HepG2 (cell line): ENCODE data around the gene ERCC6. TPM values are rescaled to one million over a fixed set of nuclear protein-coding genes. Genes with fewer than 3 reads are reported as not detected.

Experiments
- ATAC-seq: fragments of 200-7000 bp; cut with Tn5 transposase; 3 replicates; pipeline ENCODE4 v1.9.1; 2020; ENCODE audit warnings: mild to moderate bottlenecking, moderate library complexity
- BruUV-seq: library from RNA; stranded (reverse); fragments of 400-500 nt; replicated peaks from 2 replicates; lab custom pipeline; 2021; lab: Mats Ljungman, UMichigan
- CTCF ChIA-PET: fragments of 300-600 bp; formaldehyde crosslinking; extraction: SDS; loops from one replicate; lab custom pipeline; 2021; ENCODE audit warnings: low total read pairs, inconsistent platforms, low intra/inter-chr PET ratio; lab: Yijun Ruan, JAX
- POLR2A ChIA-PET: fragments of 350-600 bp; sonication (Branson Sonifier 250); formaldehyde crosslinking; loops from one replicate; lab custom pipeline; 2020; ENCODE audit warnings: antibody characterized with exemption, inconsistent platforms; lab: Yijun Ruan, JAX
- DNase-seq: peaks from one replicate; pipeline ENCODE4 v3.0.0-alpha.2; 2015; ENCODE audit warnings: low spot score
- FAIRE-seq: peaks from 3 replicates; lab custom pipeline; 2011; peaks lifted over from hg19 to GRCh38; lab: Jason Lieb, UNC
- H2AFZ ChIP-seq: one replicate; pipeline ENCODE4 v1.6.1; 2011; ENCODE audit warnings: low read length, inconsistent platforms
- H3K27ac ChIP-seq: fragments of 300-600 bp; 3 replicates; pipeline ENCODE4 v1.8.0; 2011; ENCODE audit warnings: mixed run types, mild to moderate bottlenecking, mixed read lengths, low read length, inconsistent platforms; ENCODE audit not compliant: insufficient read depth; ENCODE audit errors: extremely low read length
- H3K27me3 ChIP-seq, 2 experiments: fragments of 200-600 bp in 1 of 2; 2 replicates in 1 of 2; 3 replicates in 1 of 2; pipeline versions ENCODE4 v1.6.0 to v1.8.0; 2011; ENCODE audit warnings: low read length in 2 of 2, mild to moderate bottlenecking in 2 of 2, moderate library complexity in 2 of 2, inconsistent platforms in 1 of 2; ENCODE audit not compliant: insufficient read depth in 2 of 2, control insufficient read depth in 1 of 2
- H3K36me3 ChIP-seq, 2 experiments: fragments of 200-600 bp in 1 of 2; replicated peaks in 1 of 2; 2 replicates in 1 of 2; 3 replicates in 1 of 2; pipeline versions ENCODE4 v1.5.1 to v1.8.0; 2011; ENCODE audit warnings: low read length in 2 of 2, inconsistent platforms in 1 of 2; ENCODE audit not compliant: insufficient read depth in 2 of 2, control insufficient read depth in 1 of 2
- H3K4me1 ChIP-seq: 2 replicates; pipeline ENCODE4 v1.5.1; 2012; ENCODE audit warnings: low read length, inconsistent platforms; ENCODE audit not compliant: insufficient read depth
- H3K4me2 ChIP-seq: 2 replicates; pipeline ENCODE4 v1.6.0; 2011; ENCODE audit warnings: low read depth, low read length, inconsistent platforms
- H3K4me3 ChIP-seq, 3 experiments: fragments of 200-600 bp in 1 of 3; sonication (generic), shearing (Covaris generic) in 1 of 3; replicated peaks in 1 of 3; 2 replicates each; pipeline ENCODE4 v1.5.1; 2011 to 2016; ENCODE audit warnings: low read length in 3 of 3, inconsistent platforms in 2 of 3, low read depth in 2 of 3, mild to moderate bottlenecking in 2 of 3, control low read depth in 1 of 3, mixed read lengths in 1 of 3; ENCODE audit not compliant: insufficient read depth in 1 of 3
- H3K79me2 ChIP-seq: one replicate; pipeline ENCODE4 v1.6.1; 2011; ENCODE audit warnings: low read length, inconsistent platforms; ENCODE audit not compliant: insufficient read depth
- H3K9ac ChIP-seq: 2 replicates; pipeline ENCODE4 v1.6.0; 2011; ENCODE audit warnings: mild to moderate bottlenecking, low read depth, low read length, inconsistent platforms; ENCODE audit not compliant: insufficient read depth
- H3K9me3 ChIP-seq: 2 replicates; pipeline ENCODE4 v1.5.1; 2012; ENCODE audit warnings: mild to moderate bottlenecking, low read length
- H4K20me1 ChIP-seq: 2 replicates; pipeline ENCODE4 v1.6.0; 2011; ENCODE audit warnings: inconsistent platforms, mild to moderate bottlenecking, low read length, moderate library complexity; ENCODE audit not compliant: insufficient read depth
- ATF7 ChIP-seq, 2 experiments: fragments of 450-650 bp in 1 of 2; sonication (generic) in 1 of 2; formaldehyde crosslinking in 1 of 2; IDR thresholded peaks; 2 replicates each; pipeline versions ENCODE4 v1.4.0 to v1.6.1; 2016 to 2020; ENCODE audit warnings: antibody characterized with exemption in 1 of 2, mild to moderate bottlenecking in 1 of 2, missing genetic modification reagents in 1 of 2
- FOXJ3 ChIP-seq: sonication (generic); formaldehyde crosslinking; IDR thresholded peaks from 2 replicates; pipeline ENCODE4 v1.4.0; 2020; ENCODE audit warnings: missing genetic modification reagents, mild to moderate bottlenecking, borderline replicate concordance
- JUN ChIP-seq: sonication (generic); formaldehyde crosslinking; IDR thresholded peaks from 2 replicates; pipeline ENCODE4 v1.4.0; 2020; ENCODE audit warnings: mild to moderate bottlenecking, missing genetic modification reagents
- MAFG ChIP-seq: sonication (generic); formaldehyde crosslinking; IDR thresholded peaks from 2 replicates; pipeline ENCODE4 v1.5.1; 2020; ENCODE audit warnings: mild to moderate bottlenecking, missing genetic modification reagents
- MXD4 ChIP-seq: IDR thresholded peaks from 2 replicates; pipeline ENCODE4 v1.6.1; 2016; ENCODE audit warnings: mild to moderate bottlenecking, missing biosample characterization, missing genetic modification reagents
- NFKB2 ChIP-seq: sonication (generic); formaldehyde crosslinking; IDR thresholded peaks from 2 replicates; pipeline ENCODE4 v1.4.0; 2020; ENCODE audit warnings: missing genetic modification reagents, borderline replicate concordance
- PITX1 ChIP-seq: sonication (generic); formaldehyde crosslinking; IDR thresholded peaks from 2 replicates; pipeline ENCODE4 v1.5.1; 2020; ENCODE audit warnings: mild to moderate bottlenecking, missing genetic modification reagents
- SKI ChIP-seq: fragments of 450-650 bp; IDR thresholded peaks from one replicate; pipeline ENCODE4 v1.6.1; 2018; ENCODE audit warnings: mild to moderate bottlenecking; ENCODE audit not compliant: partially characterized antibody
- SMARCC2 ChIP-seq: fragments of 450-650 bp; IDR thresholded peaks from 2 replicates; pipeline ENCODE4 v1.6.1; 2017; ENCODE audit warnings: antibody characterized with exemption, mild to moderate bottlenecking
- SMARCE1 ChIP-seq: fragments of 450-650 bp; IDR thresholded peaks from 2 replicates; pipeline ENCODE4 v1.6.1; 2017; ENCODE audit warnings: borderline replicate concordance
- U2AF2 ChIP-seq: fragments of 200-400 bp; formaldehyde crosslinking; IDR thresholded peaks from 2 replicates; pipeline ENCODE4 v1.6.1; 2017; ENCODE audit warnings: low read depth, mild to moderate bottlenecking, low read length
- ZFP36L1 ChIP-seq: sonication (generic); formaldehyde crosslinking; IDR thresholded peaks from 2 replicates; pipeline ENCODE4 v1.8.0; 2022; ENCODE audit warnings: mild to moderate bottlenecking, missing genetic modification reagents, moderate library complexity
- ZFP62 ChIP-seq: sonication (generic); formaldehyde crosslinking; IDR thresholded peaks from 2 replicates; pipeline ENCODE4 v1.4.0; 2020; ENCODE audit warnings: missing genetic modification reagents
- ZKSCAN5 ChIP-seq: sonication (generic); formaldehyde crosslinking; IDR thresholded peaks from 2 replicates; pipeline ENCODE4 v1.5.1; 2020; ENCODE audit warnings: mild to moderate bottlenecking, missing genetic modification reagents
- ZNF17 ChIP-seq: sonication (generic); formaldehyde crosslinking; IDR thresholded peaks from 2 replicates; pipeline ENCODE4 v1.5.0; 2020; ENCODE audit warnings: mild to moderate bottlenecking, missing genetic modification reagents
- ZNF235 ChIP-seq: sonication (generic); formaldehyde crosslinking; IDR thresholded peaks from 2 replicates; pipeline ENCODE4 v1.8.1; 2023; ENCODE audit warnings: mild to moderate bottlenecking, missing genetic modification reagents, borderline replicate concordance
- ZNF253 ChIP-seq: sonication (generic); formaldehyde crosslinking; IDR thresholded peaks from 2 replicates; pipeline ENCODE4 v1.8.0; 2022; ENCODE audit warnings: mild to moderate bottlenecking, missing genetic modification reagents, borderline replicate concordance
- ZNF563 ChIP-seq: sonication (generic); formaldehyde crosslinking; IDR thresholded peaks from 2 replicates; pipeline ENCODE4 v1.8.0; 2022; ENCODE audit warnings: mild to moderate bottlenecking, moderate library complexity, missing genetic modification reagents
- WGBS: methylation state at CpG from one replicate; pipeline ENCODE4 v1.1.6; 2017; ENCODE audit warnings: low lambda C conversion rate; 5-methylcytosine and 5-hydroxymethylcytosine counted together
- in situ Hi-C: cut with HindIII; loops from 2 replicates; pipeline ENCODE4 v1.10.0; 2017; ENCODE audit warnings: low pct_unique_long_range_greater_than_20kb; ENCODE audit not compliant: extremely low pct_ligation_motif_present
- intact Hi-C: fragments of 100-400 bp; cut with micrococcal nuclease; formaldehyde crosslinking; loops from one replicate; pipeline ENCODE4 v1.10.0; 2022; ENCODE audit not compliant: unreplicated experiment
- polyA plus RNA-seq, 8 experiments: library from polyadenylated mRNA; depleted of rRNA in 3 of 8; stranded (reverse) in 7 of 8; unstranded in 1 of 8; fragments of >200 nt; fragmentation: Illumina TruSeq in 4 of 8; extraction: Trizol in 4 of 8; gene quantifications; 2 replicates each; pipeline versions ENCODE4 v1.2.1 to v1.2.3, GENCODE V29; 2011 to 2016; ENCODE audit warnings: low read depth in 4 of 8, missing spikeins in 1 of 8, mixed read lengths in 1 of 8; ENCODE audit not compliant: insufficient read depth in 1 of 8
- total RNA-seq, 5 experiments: library from RNA; depleted of rRNA; stranded (reverse); fragments of >200 nt; fragmentation: Illumina TruSeq; extraction: Trizol; gene quantifications; 2 replicates each; pipeline ENCODE4 v1.2.3, GENCODE V29; 2016; ENCODE audit warnings: low read depth in 1 of 5
- TF ChIP-seq, protein P1 (sequence below): sonication (generic); formaldehyde crosslinking; IDR thresholded peaks from 2 replicates; pipeline ENCODE4 v1.4.0; 2020; ENCODE audit warnings: missing genetic modification reagents
- TF ChIP-seq, protein P2 (sequence below): sonication (generic); formaldehyde crosslinking; IDR thresholded peaks from 2 replicates; pipeline ENCODE4 v1.4.0; 2020; ENCODE audit warnings: mild to moderate bottlenecking, low read depth, missing genetic modification reagents

Gene ERCC6
- total and polyA plus RNA-seq, 2 of the 13 experiments (the other 11 are each of a cell fraction or from before 2014, with no cell fraction given): 5.1 to 9.8 TPM

DNA sequence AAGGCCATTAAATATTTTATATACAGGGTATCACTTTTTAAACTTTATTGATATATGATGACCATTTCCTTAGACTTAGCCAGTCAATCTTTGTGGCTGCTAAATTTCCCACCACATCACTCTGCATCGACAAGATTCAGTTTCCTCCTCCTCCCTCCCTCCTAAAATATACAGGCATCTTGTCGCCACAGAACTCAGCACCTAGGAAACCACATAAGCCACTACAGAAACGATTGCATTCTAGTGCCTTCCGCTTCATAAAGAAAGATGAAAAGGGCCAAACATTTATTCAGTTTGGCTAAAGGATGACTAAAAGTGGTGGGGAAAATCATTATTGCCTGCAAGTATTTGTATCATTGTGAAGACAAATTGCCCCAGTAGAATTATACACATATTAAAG is 30.7 kb downstream of the ERCC6 start:
- CTCF ChIA-PET: no interaction called here
- Histone ChIP-seq H3K9me3 (no peaks in the 10 kb centered on the region), H3K4me1 (no peaks in the 10 kb centered on the region), H3K4me3 (no peak overlapping the region), H4K20me1 (0 out of 2 replicates have a peak, but pooled peaks cover 4% of the 10 kb centered on the region), H3K27me3 (no peaks in the 10 kb centered on the region; a peak in 1 of 5 replicates), H3K4me2 (no peak overlapping the region), H3K36me3 (no peaks in the 10 kb centered on the region), H3K27ac (no peak overlapping the region), H3K79me2 (no peaks in the 10 kb centered on the region), H3K9ac (no peak overlapping the region), H2AFZ (no peak overlapping the region)
- TF ChIP-seq FOXJ3 (CRISPR knock-in tag) (no peak), SMARCE1 (no peak), JUN (CRISPR knock-in tag) (no peak), ZNF17 (no peak), MAFG (CRISPR knock-in tag) (no peak), NFKB2 (no peak), ZNF235 (CRISPR knock-in tag) (no peak), ZFP62 (CRISPR knock-in tag) (no peak), PITX1 (CRISPR knock-in tag) (no peak), U2AF2 (no peak), ZFP36L1 (no peak), ZNF253 (no peak), ZNF563 (no peak), ZKSCAN5 (CRISPR knock-in tag) (no peak), SKI (no peak), MXD4 (CRISPR knock-in tag) (no peak), SMARCC2 (no peak), ATF7 (IDR thresholded peaks at IDR 0.05) (no peak), ATF7 (CRISPR knock-in tag; IDR thresholded peaks at IDR 0.05) (no peak)
- TF ChIP-seq, protein P1, sequence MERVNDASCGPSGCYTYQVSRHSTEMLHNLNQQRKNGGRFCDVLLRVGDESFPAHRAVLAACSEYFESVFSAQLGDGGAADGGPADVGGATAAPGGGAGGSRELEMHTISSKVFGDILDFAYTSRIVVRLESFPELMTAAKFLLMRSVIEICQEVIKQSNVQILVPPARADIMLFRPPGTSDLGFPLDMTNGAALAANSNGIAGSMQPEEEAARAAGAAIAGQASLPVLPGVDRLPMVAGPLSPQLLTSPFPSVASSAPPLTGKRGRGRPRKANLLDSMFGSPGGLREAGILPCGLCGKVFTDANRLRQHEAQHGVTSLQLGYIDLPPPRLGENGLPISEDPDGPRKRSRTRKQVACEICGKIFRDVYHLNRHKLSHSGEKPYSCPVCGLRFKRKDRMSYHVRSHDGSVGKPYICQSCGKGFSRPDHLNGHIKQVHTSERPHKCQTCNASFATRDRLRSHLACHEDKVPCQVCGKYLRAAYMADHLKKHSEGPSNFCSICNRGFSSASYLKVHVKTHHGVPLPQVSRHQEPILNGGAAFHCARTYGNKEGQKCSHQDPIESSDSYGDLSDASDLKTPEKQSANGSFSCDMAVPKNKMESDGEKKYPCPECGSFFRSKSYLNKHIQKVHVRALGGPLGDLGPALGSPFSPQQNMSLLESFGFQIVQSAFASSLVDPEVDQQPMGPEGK (CRISPR knock-in tag): no peak
- TF ChIP-seq, protein P2, sequence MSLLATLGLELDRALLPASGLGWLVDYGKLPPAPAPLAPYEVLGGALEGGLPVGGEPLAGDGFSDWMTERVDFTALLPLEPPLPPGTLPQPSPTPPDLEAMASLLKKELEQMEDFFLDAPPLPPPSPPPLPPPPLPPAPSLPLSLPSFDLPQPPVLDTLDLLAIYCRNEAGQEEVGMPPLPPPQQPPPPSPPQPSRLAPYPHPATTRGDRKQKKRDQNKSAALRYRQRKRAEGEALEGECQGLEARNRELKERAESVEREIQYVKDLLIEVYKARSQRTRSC (CRISPR knock-in tag): no peak
- FAIRE-seq (no peak), DNase-seq (no peak), ATAC-seq (no peak)
- POLR2A ChIA-PET: no interaction called here
- in situ Hi-C loops: no loop called here
- intact Hi-C loops: no loop called here
- no TSS peak for BruUV-seq
- WGBS: 75% methylated on average over 4 of the region's 4 CpGs
